HepG2 (cell line): ENCODE measurements around the gene DENND2D.

Experiments
- CREB1 ChIP-seq, 2 experiments: fragments of 450-650 bp in 1 of 2; IDR thresholded peaks; 2 replicates each; pipeline ENCODE4 v1.6.1; 2016 to 2017; ENCODE audit warnings: control low read depth in 1 of 2, mild to moderate bottlenecking in 1 of 2, missing compliant biosample characterization in 1 of 2, missing genetic modification characterization in 1 of 2
- CTCF ChIP-seq: sonication (generic); formaldehyde crosslinking; IDR thresholded peaks from 2 replicates; pipeline ENCODE4 v1.5.0; 2020; ENCODE audit warnings: mild to moderate bottlenecking, missing genetic modification reagents, moderate library complexity
- HNRNPLL ChIP-seq: fragments of 200-400 bp; formaldehyde crosslinking; IDR thresholded peaks from 2 replicates; pipeline ENCODE4 v1.6.1; 2017; ENCODE audit warnings: mild to moderate bottlenecking, low read depth, low read length; ENCODE audit not compliant: poor library complexity, severe bottlenecking
- PBX3 ChIP-seq: sonication (generic); formaldehyde crosslinking; IDR thresholded peaks from 2 replicates; pipeline ENCODE4 v1.8.1; 2023; ENCODE audit warnings: missing genetic modification reagents, inconsistent platforms, borderline replicate concordance
- PCBP1 ChIP-seq: fragments of 200-400 bp; formaldehyde crosslinking; IDR thresholded peaks from 2 replicates; pipeline ENCODE4 v1.6.1; 2017; ENCODE audit warnings: mild to moderate bottlenecking, low read depth, low read length, borderline replicate concordance
- PHF5A ChIP-seq: IDR thresholded peaks from one replicate; pipeline ENCODE4 v1.6.1; 2018; ENCODE audit warnings: low read depth, missing genetic modification reagents; ENCODE audit not compliant: unreplicated experiment
- SIX4 ChIP-seq: sonication (generic); formaldehyde crosslinking; IDR thresholded peaks from 2 replicates; pipeline ENCODE4 v1.4.0; 2020; ENCODE audit warnings: missing genetic modification reagents
- TCF7L2 ChIP-seq: IDR thresholded peaks from 2 replicates; pipeline ENCODE4 v1.6.1; 2011; ENCODE audit warnings: mild to moderate bottlenecking, low read depth, low read length, moderate library complexity
- ZNF619 ChIP-seq: sonication (generic); formaldehyde crosslinking; IDR thresholded peaks from 2 replicates; pipeline ENCODE4 v1.4.0; 2020; ENCODE audit warnings: mild to moderate bottlenecking, missing genetic modification reagents
- ZNF704 ChIP-seq: sonication (generic); formaldehyde crosslinking; IDR thresholded peaks from 2 replicates; pipeline ENCODE4 v1.8.1; 2023; ENCODE audit warnings: mild to moderate bottlenecking, inconsistent platforms, moderate library complexity, missing genetic modification reagents, borderline replicate concordance
- ZNF740 ChIP-seq: sonication (generic); formaldehyde crosslinking; IDR thresholded peaks from 2 replicates; pipeline ENCODE4 v1.4.0; 2020; ENCODE audit warnings: missing genetic modification reagents

- no peak for TF ChIP-seq ZNF619 (CRISPR knock-in tag)
- TF ChIP-seq PBX3 (CRISPR knock-in tag), result no peak
- TF ChIP-seq PCBP1, result no peak
- no peak for TF ChIP-seq SIX4 (CRISPR knock-in tag)
- TF ChIP-seq ZNF740 (CRISPR knock-in tag), result no peak
- no peak for TF ChIP-seq ZNF704 (CRISPR knock-in tag)
- TF ChIP-seq CTCF (CRISPR knock-in tag), result no peak
- no peak for TF ChIP-seq CREB1 (IDR thresholded peaks at IDR 0.05)
- TF ChIP-seq CREB1 (CRISPR knock-in tag; IDR thresholded peaks at IDR 0.05), result no peak
- no peak for TF ChIP-seq PHF5A
- TF ChIP-seq TCF7L2, result no peak
- TF ChIP-seq HNRNPLL, result no peak
Observed at GRCh38 chr1:111218701-111219556, 18.5 kb upstream of the DENND2D start.
